NCI-H2107 (cell line): ENCODE results near the gene CSRP1.
A peak's percentile ranks its signal among the peaks of the same experiment; 100 is the strongest.
"Not testable (repeated sequence)": the region's sequence is repeated elsewhere in the genome, so short reads cannot be mapped to it uniquely, and the experiment has no call there.

Experiments used
- DNase-seq: peaks from one replicate; lab custom pipeline; 2025; lab: John Stamatoyannopoulos, UW

The CSRP1 gene

GRCh38 chr1:201476670-201477344 is 30.1 kb downstream of the CSRP1 start:
- DNase-seq: no peak

- DNase-seq: no peak
Observed at GRCh38 chr1:201475915-201476669, 30.8 kb downstream of the CSRP1 start.

GRCh38 chr1:201475130-201475529 is 31.8 kb downstream of the CSRP1 start:
- no peak for DNase-seq

GRCh38 chr1:201473296-201473695 is 33.6 kb downstream of the CSRP1 start:
- DNase-seq: no peak

GRCh38 chr1:201472321-201472720 is 34.6 kb downstream of the CSRP1 start:
- not testable (repeated sequence) for DNase-seq

- DNase-seq: no peak
Observed at GRCh38 chr1:201471772-201472171, 35.2 kb downstream of the CSRP1 start.

GRCh38 chr1:201470581-201470980 is 36.3 kb downstream of the CSRP1 start:
- no peak for DNase-seq

- no peak for DNase-seq
Observed at GRCh38 chr1:201469645-201470074, 37.3 kb downstream of the CSRP1 start.

GRCh38 chr1:201468844-201469644 is 37.9 kb downstream of the CSRP1 start, which contains the start of gene PHLDA3:
TSS of gene PHLDA3 (minus strand) at chr1:201469188. CDS start at chr1:201468786, 402 bp downstream.
- peak; percentile 50 for DNase-seq

- no peak for DNase-seq
Observed at GRCh38 chr1:201468501-201468843, 38.5 kb downstream of the CSRP1 start.

- DNase-seq: no peak
Observed at GRCh38 chr1:201466492-201466891, 40.4 kb downstream of the CSRP1 start.

GRCh38 chr1:201465698-201466290 is 41.1 kb downstream of the CSRP1 start:
- no peak for DNase-seq

GRCh38 chr1:201463071-201463552 is 43.8 kb downstream of the CSRP1 start:
- no peak for DNase-seq

GRCh38 chr1:201461645-201462441 is 45.1 kb downstream of the CSRP1 start:
- DNase-seq: peak; percentile 67

- no peak for DNase-seq
Observed at GRCh38 chr1:201460814-201461644, 45.9 kb downstream of the CSRP1 start.

- DNase-seq: no peak
Observed at GRCh38 chr1:201459775-201460174, 47.1 kb downstream of the CSRP1 start.

GRCh38 chr1:201459052-201459451 is 47.9 kb downstream of the CSRP1 start:
- no peak for DNase-seq

- DNase-seq: no peak
Observed at GRCh38 chr1:201457508-201457960, 49.4 kb downstream of the CSRP1 start.

- peak; percentile 35 for DNase-seq
Observed at GRCh38 chr1:201456499-201457309, 50.2 kb downstream of the CSRP1 start.
